ENCODE data around the gene KCNC4.

- TF ChIP-seq L3MBTL2 (conservative IDR thresholded peaks at IDR 0.05) (no peak), BHLHE40 (IDR thresholded peaks at IDR 0.05; ENCODE audit: borderline replicate concordance) (no peak), CTBP1 (IDR thresholded peaks at IDR 0.05; ENCODE audit: borderline replicate concordance) (no peak), SUZ12 (IDR thresholded peaks at IDR 0.05) (no peak), FOXA1 (IDR thresholded peaks at IDR 0.05) (no peak), HDGF (IDR thresholded peaks at IDR 0.05; ENCODE audit: borderline replicate concordance) (no peak), ELF4 (IDR thresholded peaks at IDR 0.05) (no peak), TARDBP (IDR thresholded peaks at IDR 0.05) (no peak), SP1 (IDR thresholded peaks at IDR 0.05) (no peak)
Measured at GRCh38 chr1:110188035-110188618, 22.0 kb upstream of the KCNC4 start.
